Ishikawa (cell line): Measurements from ENCODE around the gene HNRNPA1.
A peak's percentile ranks its signal among the peaks of the same experiment; 100 is the strongest.

Experiments used
- CEBPB ChIP-seq: IDR thresholded peaks from 2 replicates; pipeline ENCODE4 v1.6.1; 2012
- CREB1 ChIP-seq: IDR thresholded peaks from 2 replicates; pipeline ENCODE4 v1.6.1; 2012; ENCODE audit warnings: low read depth
- EGR1 ChIP-seq: IDR thresholded peaks from 2 replicates; pipeline ENCODE4 v1.6.1; 2012
- EP300 ChIP-seq: IDR thresholded peaks from 2 replicates; pipeline ENCODE4 v1.6.1; 2012; ENCODE audit warnings: borderline replicate concordance
- FOXM1 ChIP-seq: IDR thresholded peaks from 2 replicates; pipeline ENCODE4 v1.6.1; 2012; ENCODE audit warnings: low read depth, borderline replicate concordance
- NFIC ChIP-seq: IDR thresholded peaks from 2 replicates; pipeline ENCODE4 v1.6.1; 2012
- RAD21 ChIP-seq: IDR thresholded peaks from 2 replicates; pipeline ENCODE4 v1.6.1; 2012; ENCODE audit warnings: low read depth
- TAF1 ChIP-seq: IDR thresholded peaks from 2 replicates; pipeline ENCODE4 v1.6.1; 2012; ENCODE audit warnings: low read depth, mild to moderate bottlenecking
- TCF12 ChIP-seq: IDR thresholded peaks from 2 replicates; pipeline ENCODE4 v1.6.1; 2012; ENCODE audit warnings: low read depth
- TEAD4 ChIP-seq: IDR thresholded peaks from 2 replicates; pipeline ENCODE4 v1.6.1; 2012
- USF1 ChIP-seq: IDR thresholded peaks from 2 replicates; pipeline ENCODE4 v1.6.1; 2012
- YY1 ChIP-seq: IDR thresholded peaks from 2 replicates; pipeline ENCODE4 v1.6.1; 2012; ENCODE audit warnings: low read depth
- ZBTB7A ChIP-seq: IDR thresholded peaks from 2 replicates; pipeline ENCODE4 v1.6.1; 2012; ENCODE audit warnings: low read depth
- TF ChIP-seq, protein P1 (sequence below): IDR thresholded peaks from 2 replicates; pipeline ENCODE4 v1.6.1; 2012
- TF ChIP-seq, protein P2 (sequence below): IDR thresholded peaks from 2 replicates; pipeline ENCODE4 v1.6.1; 2012; ENCODE audit warnings: low read depth, mild to moderate bottlenecking

Gene HNRNPA1

GRCh38 chr12:54280468-54281260 is at the start of gene HNRNPA1:
TSS of gene HNRNPA1 (plus strand) at chr12:54280726. CDS start at chr12:54280808, 82 bp downstream.
- TF ChIP-seq, protein P1, sequence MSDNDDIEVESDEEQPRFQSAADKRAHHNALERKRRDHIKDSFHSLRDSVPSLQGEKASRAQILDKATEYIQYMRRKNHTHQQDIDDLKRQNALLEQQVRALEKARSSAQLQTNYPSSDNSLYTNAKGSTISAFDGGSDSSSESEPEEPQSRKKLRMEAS, result peak; percentile 97
- no peak for TF ChIP-seq CEBPB
- TF ChIP-seq CREB1, result peak; percentile 90
- no peak; the same call in 1 of the 2 replicates for TF ChIP-seq NFIC
- no peak for TF ChIP-seq RAD21
- TF ChIP-seq EGR1, result 0 out of 2 replicates have a peak, but pooled peaks have one; percentile 45
- peak; percentile 94 for TF ChIP-seq YY1
- TF ChIP-seq, protein P2, sequence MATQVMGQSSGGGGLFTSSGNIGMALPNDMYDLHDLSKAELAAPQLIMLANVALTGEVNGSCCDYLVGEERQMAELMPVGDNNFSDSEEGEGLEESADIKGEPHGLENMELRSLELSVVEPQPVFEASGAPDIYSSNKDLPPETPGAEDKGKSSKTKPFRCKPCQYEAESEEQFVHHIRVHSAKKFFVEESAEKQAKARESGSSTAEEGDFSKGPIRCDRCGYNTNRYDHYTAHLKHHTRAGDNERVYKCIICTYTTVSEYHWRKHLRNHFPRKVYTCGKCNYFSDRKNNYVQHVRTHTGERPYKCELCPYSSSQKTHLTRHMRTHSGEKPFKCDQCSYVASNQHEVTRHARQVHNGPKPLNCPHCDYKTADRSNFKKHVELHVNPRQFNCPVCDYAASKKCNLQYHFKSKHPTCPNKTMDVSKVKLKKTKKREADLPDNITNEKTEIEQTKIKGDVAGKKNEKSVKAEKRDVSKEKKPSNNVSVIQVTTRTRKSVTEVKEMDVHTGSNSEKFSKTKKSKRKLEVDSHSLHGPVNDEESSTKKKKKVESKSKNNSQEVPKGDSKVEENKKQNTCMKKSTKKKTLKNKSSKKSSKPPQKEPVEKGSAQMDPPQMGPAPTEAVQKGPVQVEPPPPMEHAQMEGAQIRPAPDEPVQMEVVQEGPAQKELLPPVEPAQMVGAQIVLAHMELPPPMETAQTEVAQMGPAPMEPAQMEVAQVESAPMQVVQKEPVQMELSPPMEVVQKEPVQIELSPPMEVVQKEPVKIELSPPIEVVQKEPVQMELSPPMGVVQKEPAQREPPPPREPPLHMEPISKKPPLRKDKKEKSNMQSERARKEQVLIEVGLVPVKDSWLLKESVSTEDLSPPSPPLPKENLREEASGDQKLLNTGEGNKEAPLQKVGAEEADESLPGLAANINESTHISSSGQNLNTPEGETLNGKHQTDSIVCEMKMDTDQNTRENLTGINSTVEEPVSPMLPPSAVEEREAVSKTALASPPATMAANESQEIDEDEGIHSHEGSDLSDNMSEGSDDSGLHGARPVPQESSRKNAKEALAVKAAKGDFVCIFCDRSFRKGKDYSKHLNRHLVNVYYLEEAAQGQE, result no peak
- TF ChIP-seq USF1, result no peak
- no peak; the same call in 1 of the 2 replicates for TF ChIP-seq FOXM1
- TF ChIP-seq TEAD4, result peak; percentile 36; the same call in 1 of the 2 replicates
- TF ChIP-seq EP300, result no peak
- peak; percentile 41; the same call in 1 of the 2 replicates for TF ChIP-seq TCF12
- TF ChIP-seq TAF1, result peak; percentile 99
- no peak for TF ChIP-seq ZBTB7A

GRCh38 chr12:54232790-54233189 is 47.7 kb upstream of the HNRNPA1 start:
- TF ChIP-seq EP300 (no peak), CEBPB (no peak), RAD21 (no peak), YY1 (no peak), USF1 (no peak), FOXM1 (no peak), ZBTB7A (no peak), TCF12 (no peak), TEAD4 (no peak), TAF1 (no peak)
- TF ChIP-seq, protein P2, result no peak

DNA sequence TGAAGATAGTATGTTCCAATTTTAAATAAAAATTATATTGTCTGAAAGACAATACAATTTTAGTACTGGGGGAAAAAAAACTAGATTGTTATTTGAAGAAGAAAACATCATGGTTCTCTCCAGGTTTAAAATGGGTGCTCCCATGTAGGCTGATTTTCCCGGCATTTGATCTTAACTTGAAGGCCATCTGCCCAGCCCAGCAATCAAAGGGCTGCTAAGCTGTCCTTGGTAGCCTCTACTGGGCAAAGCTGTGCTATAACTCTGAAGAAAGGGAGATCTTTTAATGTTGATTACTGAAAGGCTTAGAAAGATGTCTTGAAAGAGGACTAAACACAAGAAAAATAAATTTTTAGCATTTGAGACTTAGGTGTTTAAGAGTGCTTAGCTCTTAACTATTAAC is 42.0 kb upstream of the HNRNPA1 start:
- TF ChIP-seq CEBPB, result no peak
- TF ChIP-seq, protein P2, result no peak
- no peak for TF ChIP-seq USF1
- TF ChIP-seq YY1, result no peak
- TF ChIP-seq TEAD4, result no peak
- TF ChIP-seq RAD21, result no peak
- no peak for TF ChIP-seq TAF1
- TF ChIP-seq FOXM1, result no peak
- no peak for TF ChIP-seq TCF12
- TF ChIP-seq EGR1, result no peak
- no peak for TF ChIP-seq ZBTB7A
- no peak for TF ChIP-seq CREB1
- TF ChIP-seq NFIC, result no peak

- TF ChIP-seq, protein P2, result no peak
- no peak for TF ChIP-seq EP300
Measured at GRCh38 chr12:54239620-54240019, 40.9 kb upstream of the HNRNPA1 start.
